ENCODE results near the gene NOS3. TPM values are rescaled to one million over a fixed set of nuclear protein-coding genes. Genes with fewer than 3 reads are reported as not detected.
A peak's percentile ranks its signal among the peaks of the same experiment; 100 is the strongest.

Gene NOS3
- total and polyA plus RNA-seq, 9 of the 15 experiments (the other 6 are each of a cell fraction or from before 2014, with no cell fraction given): 1.1 to 121 (median 23.6) TPM

GRCh38 chr7:151060113-151060415 is 69.2 kb downstream of the NOS3 start (continued):
- TF ChIP-seq, protein P1, sequence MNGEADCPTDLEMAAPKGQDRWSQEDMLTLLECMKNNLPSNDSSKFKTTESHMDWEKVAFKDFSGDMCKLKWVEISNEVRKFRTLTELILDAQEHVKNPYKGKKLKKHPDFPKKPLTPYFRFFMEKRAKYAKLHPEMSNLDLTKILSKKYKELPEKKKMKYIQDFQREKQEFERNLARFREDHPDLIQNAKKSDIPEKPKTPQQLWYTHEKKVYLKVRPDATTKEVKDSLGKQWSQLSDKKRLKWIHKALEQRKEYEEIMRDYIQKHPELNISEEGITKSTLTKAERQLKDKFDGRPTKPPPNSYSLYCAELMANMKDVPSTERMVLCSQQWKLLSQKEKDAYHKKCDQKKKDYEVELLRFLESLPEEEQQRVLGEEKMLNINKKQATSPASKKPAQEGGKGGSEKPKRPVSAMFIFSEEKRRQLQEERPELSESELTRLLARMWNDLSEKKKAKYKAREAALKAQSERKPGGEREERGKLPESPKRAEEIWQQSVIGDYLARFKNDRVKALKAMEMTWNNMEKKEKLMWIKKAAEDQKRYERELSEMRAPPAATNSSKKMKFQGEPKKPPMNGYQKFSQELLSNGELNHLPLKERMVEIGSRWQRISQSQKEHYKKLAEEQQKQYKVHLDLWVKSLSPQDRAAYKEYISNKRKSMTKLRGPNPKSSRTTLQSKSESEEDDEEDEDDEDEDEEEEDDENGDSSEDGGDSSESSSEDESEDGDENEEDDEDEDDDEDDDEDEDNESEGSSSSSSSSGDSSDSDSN (IDR thresholded peaks at IDR 0.05; ENCODE audit: borderline replicate concordance in 1 of 2, low read depth in 2 of 2, low read length in 2 of 2): 0 out of 4 replicates have a peak, but pooled peaks of 1 of the 2 experiments have one; percentile 30
- TF ChIP-seq PHB (CRISPR knock-in tag; IDR thresholded peaks at IDR 0.05) (0 out of 2 replicates have a peak, but pooled peaks have one; percentile 18), U2AF1 (optimal IDR thresholded peaks at IDR 0.05; ENCODE audit: low read depth, low read length) (no peak), HLTF (IDR thresholded peaks at IDR 0.05) (0 out of 2 replicates have a peak, but pooled peaks have one; percentile 10), PCBP2 (IDR thresholded peaks at IDR 0.05; ENCODE audit: low read depth, low read length, poor library complexity, severe bottlenecking) (no peak), FIP1L1 (IDR thresholded peaks at IDR 0.05; ENCODE audit: low read depth, low read length, poor library complexity, severe bottlenecking) (no peak), HDAC2 (IDR thresholded peaks at IDR 0.05) (no peak), ZNF696 (CRISPR knock-in tag; conservative IDR thresholded peaks at IDR 0.05) (no peak), KAT7 (CRISPR knock-in tag; IDR thresholded peaks at IDR 0.05; ENCODE audit: borderline replicate concordance) (0 out of 2 replicates have a peak, but pooled peaks have one; percentile 8), LEF1 (IDR thresholded peaks at IDR 0.05) (0 out of 2 replicates have a peak, but pooled peaks have one; percentile 6), GABPB1 (CRISPR knock-in tag; IDR thresholded peaks at IDR 0.05) (no peak), BCL6 (CRISPR knock-in tag; IDR thresholded peaks at IDR 0.05) (no peak), ZNF212 (CRISPR knock-in tag; IDR thresholded peaks at IDR 0.05) (no peak), TEAD1 (CRISPR knock-in tag; IDR thresholded peaks at IDR 0.05) (peak in 1 of 2 experiments; percentile 43; a peak in 2 of 4 replicates), SMARCB1 (IDR thresholded peaks at IDR 0.05; ENCODE audit: insufficient read length, low read depth) (peak; percentile 39), TRIM24 (IDR thresholded peaks at IDR 0.05) (0 out of 4 replicates have a peak, but pooled peaks of 1 of the 2 experiments have one; percentile 6), TOE1 (IDR thresholded peaks at IDR 0.05; ENCODE audit: borderline replicate concordance) (no peak), TOE1 (CRISPR knock-in tag; IDR thresholded peaks at IDR 0.05; ENCODE audit: borderline replicate concordance, low read depth) (no peak), VEZF1 (CRISPR knock-in tag; IDR thresholded peaks at IDR 0.05) (no peak), SIN3B (IDR thresholded peaks at IDR 0.05; ENCODE audit: low read depth) (no peak), CBX2 (IDR thresholded peaks at IDR 0.05; ENCODE audit: insufficient read depth, low read length, poor library complexity, severe bottlenecking) (no peak), CSDE1 (IDR thresholded peaks at IDR 0.05) (no peak), PCBP1 (IDR thresholded peaks at IDR 0.05; ENCODE audit: low read depth, low read length, poor library complexity, severe bottlenecking) (no peak), RUNX1 (IDR thresholded peaks at IDR 0.05; ENCODE audit: low read depth) (no peak)
- TF ChIP-seq, protein P2, sequence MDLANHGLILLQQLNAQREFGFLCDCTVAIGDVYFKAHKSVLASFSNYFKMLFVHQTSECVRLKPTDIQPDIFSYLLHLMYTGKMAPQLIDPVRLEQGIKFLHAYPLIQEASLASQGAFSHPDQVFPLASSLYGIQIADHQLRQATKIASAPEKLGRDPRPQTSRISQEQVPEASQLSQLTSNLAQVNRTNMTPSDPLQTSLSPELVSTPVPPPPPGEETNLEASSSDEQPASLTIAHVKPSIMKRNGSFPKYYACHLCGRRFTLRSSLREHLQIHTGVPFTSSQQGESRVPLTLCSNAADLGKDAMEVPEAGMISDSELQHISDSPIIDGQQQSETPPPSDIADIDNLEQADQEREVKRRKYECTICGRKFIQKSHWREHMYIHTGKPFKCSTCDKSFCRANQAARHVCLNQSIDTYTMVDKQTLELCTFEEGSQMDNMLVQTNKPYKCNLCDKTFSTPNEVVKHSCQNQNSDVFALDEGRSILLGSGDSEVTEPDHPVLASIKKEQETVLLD (IDR thresholded peaks at IDR 0.05): peak; percentile 13; the same call in 1 of the 2 replicates
- TF ChIP-seq, protein P3, sequence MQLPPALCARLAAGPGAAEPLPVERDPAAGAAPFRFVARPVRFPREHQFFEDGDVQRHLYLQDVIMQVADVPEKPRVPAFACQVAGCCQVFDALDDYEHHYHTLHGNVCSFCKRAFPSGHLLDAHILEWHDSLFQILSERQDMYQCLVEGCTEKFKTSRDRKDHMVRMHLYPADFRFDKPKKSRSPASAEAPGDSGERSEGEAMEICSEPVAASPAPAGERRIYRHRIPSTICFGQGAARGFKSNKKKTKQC (CRISPR knock-in tag; IDR thresholded peaks at IDR 0.05): no peak

All from K562 (cell line).